KMS-11 (cell line): Measurements from ENCODE around the gene FRYL.

Experiments used
- H2AFZ ChIP-seq: fragments of 200-600 bp; sonication (generic); 2 replicates; pipeline ENCODE4 v1.6.1; 2016; ENCODE audit warnings: antibody characterized with exemption, mixed run types, low read depth
- H3K27ac ChIP-seq: fragments of 200-600 bp; sonication (generic); 2 replicates; pipeline ENCODE4 v1.6.1; 2016; ENCODE audit warnings: mild to moderate bottlenecking, mixed run types
- H3K27me3 ChIP-seq: fragments of 200-600 bp; sonication (generic); 2 replicates; pipeline ENCODE4 v1.6.1; 2017; ENCODE audit warnings: mild to moderate bottlenecking, low read depth, mixed run types, moderate library complexity; ENCODE audit not compliant: insufficient read depth
- H3K36me3 ChIP-seq: fragments of 200-600 bp; sonication (generic); 2 replicates; pipeline ENCODE4 v1.6.1; 2017; ENCODE audit warnings: mild to moderate bottlenecking, mixed run types; ENCODE audit not compliant: insufficient read depth
- H3K4me1 ChIP-seq: fragments of 200-600 bp; sonication (generic); 2 replicates; pipeline ENCODE4 v1.6.1; 2016; ENCODE audit warnings: mild to moderate bottlenecking, low read depth, mixed run types; ENCODE audit not compliant: poor library complexity, severe bottlenecking
- H3K4me2 ChIP-seq: fragments of 200-600 bp; sonication (generic); 2 replicates; pipeline ENCODE4 v1.7.0; 2016; ENCODE audit warnings: mild to moderate bottlenecking, mixed run types
- H3K4me3 ChIP-seq: fragments of 200-600 bp; sonication (generic); IDR thresholded peaks from 2 replicates; pipeline ENCODE4 v1.6.1; 2017; ENCODE audit warnings: low read depth, low read length, mixed read lengths; ENCODE audit not compliant: insufficient read depth
- H3K79me2 ChIP-seq: fragments of 200-600 bp; sonication (generic); 2 replicates; pipeline ENCODE4 v1.6.1; 2016; ENCODE audit warnings: low read depth, mixed run types; ENCODE audit not compliant: insufficient read depth
- H3K9ac ChIP-seq: fragments of 200-600 bp; sonication (generic); 2 replicates; pipeline ENCODE4 v1.6.1; 2016; ENCODE audit warnings: mild to moderate bottlenecking, mixed run types
- H4K20me1 ChIP-seq: fragments of 200-600 bp; sonication (generic); 2 replicates; pipeline ENCODE4 v1.6.1; 2016; ENCODE audit warnings: mild to moderate bottlenecking, mixed run types; ENCODE audit not compliant: insufficient read depth
- CTCF ChIP-seq: fragments of 200-600 bp; sonication (generic); conservative IDR thresholded peaks from 2 replicates; pipeline ENCODE4 v1.6.1; 2017; ENCODE audit warnings: low read depth, mild to moderate bottlenecking, antibody characterized with exemption, low read length, moderate library complexity, mixed read lengths

Gene FRYL

DNA sequence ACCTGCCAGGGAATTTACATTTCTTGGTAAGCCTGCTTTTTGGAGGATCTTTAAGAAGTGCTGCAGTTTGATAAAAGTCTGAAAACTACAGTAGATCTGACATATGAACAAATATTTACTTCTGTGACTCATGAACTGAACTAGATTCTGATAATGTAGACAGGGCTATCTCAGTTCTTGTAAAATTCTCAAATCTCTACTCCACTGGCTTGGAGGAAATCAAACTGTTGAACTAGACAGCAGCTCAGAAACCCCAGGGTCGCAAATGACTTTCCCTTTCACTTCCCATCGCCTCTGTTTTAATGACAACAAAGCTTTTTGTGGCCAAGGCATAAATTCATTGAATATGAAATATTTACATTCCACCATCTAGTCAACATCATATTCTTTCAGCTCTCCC is 35.4 kb upstream of the FRYL start:
- peak overlapping the region; percentile 40; the same call in 1 of the 2 replicates for H3K27ac ChIP-seq
- H4K20me1 ChIP-seq: no peaks in the 10 kb centered on the region

GRCh38 chr4:48813964-48814363 is 33.9 kb upstream of the FRYL start:
- Histone ChIP-seq H3K36me3 (no peaks in the 10 kb centered on the region), H3K4me2 (peak overlapping the region; percentile 66), H3K4me3 (no peak overlapping the region), H3K4me1 (peaks cover 29% of the 10 kb centered on the region), H4K20me1 (no peaks in the 10 kb centered on the region), H2AFZ (no peak overlapping the region), H3K9ac (peak overlapping the region; percentile 6; the same call in 1 of the 2 replicates), H3K27me3 (no peaks in the 10 kb centered on the region), H3K27ac (peak overlapping the region; percentile 40; the same call in 1 of the 2 replicates), H3K79me2 (no peaks in the 10 kb centered on the region)
- TF ChIP-seq CTCF: no peak

More for the DNA sequence above, 35.4 kb upstream of the FRYL start:
- H3K4me1 ChIP-seq: peaks cover 29% of the 10 kb centered on the region
- H3K4me3 ChIP-seq: no peak overlapping the region
- TF ChIP-seq CTCF: no peak
- 0 out of 2 replicates have a peak overlapping the region, but pooled peaks have one; percentile 1 for H2AFZ ChIP-seq
- peak overlapping the region; percentile 66 for H3K4me2 ChIP-seq
- no peak overlapping the region for H3K9ac ChIP-seq
- no peaks in the 10 kb centered on the region for H3K27me3 ChIP-seq
- H3K36me3 ChIP-seq: no peaks in the 10 kb centered on the region
- H3K79me2 ChIP-seq: no peaks in the 10 kb centered on the region

DNA sequence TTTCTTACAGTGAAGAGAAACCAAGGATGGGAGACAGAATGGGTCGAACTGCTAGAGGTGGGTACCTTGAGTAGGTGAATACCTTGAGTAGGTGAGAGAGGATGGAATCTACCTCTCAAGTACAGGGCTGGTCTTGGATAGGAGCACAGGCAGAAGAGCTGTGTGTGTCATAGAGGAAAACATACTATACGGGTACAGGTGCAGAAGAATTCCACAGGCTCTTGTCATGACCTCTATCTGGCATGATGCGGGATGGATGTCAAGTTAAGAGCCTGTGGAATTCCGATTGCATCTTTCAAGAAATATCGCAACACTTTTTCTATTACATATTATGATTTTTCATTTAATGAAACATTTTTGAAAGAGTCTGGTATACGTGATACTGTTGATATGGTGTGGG is 32.8 kb upstream of the FRYL start:
- Histone ChIP-seq H3K9ac (no peak overlapping the region), H2AFZ (no peak overlapping the region), H3K27ac (no peak overlapping the region), H3K79me2 (no peaks in the 10 kb centered on the region), H3K4me3 (no peak overlapping the region), H3K4me2 (no peak overlapping the region; the same call in 1 of the 2 replicates), H3K27me3 (no peaks in the 10 kb centered on the region), H3K4me1 (peaks cover 29% of the 10 kb centered on the region), H3K36me3 (no peaks in the 10 kb centered on the region), H4K20me1 (no peaks in the 10 kb centered on the region)
- TF ChIP-seq CTCF: no peak

- peaks cover 7% of the 10 kb centered on the region for H3K4me1 ChIP-seq
- no peak overlapping the region for H2AFZ ChIP-seq
- no peaks in the 10 kb centered on the region for H3K27me3 ChIP-seq
- H3K27ac ChIP-seq: no peak overlapping the region
- no peak overlapping the region for H3K4me2 ChIP-seq
- H3K79me2 ChIP-seq: no peaks in the 10 kb centered on the region
- no peak overlapping the region for H3K4me3 ChIP-seq
- no peaks in the 10 kb centered on the region for H4K20me1 ChIP-seq
- no peak overlapping the region for H3K9ac ChIP-seq
- no peaks in the 10 kb centered on the region for H3K36me3 ChIP-seq
- no peak for TF ChIP-seq CTCF
Observed at GRCh38 chr4:48804584-48805301, 24.7 kb upstream of the FRYL start.
